ENCODE results near the gene GOLGA3.
"Not testable (repeated sequence)": the region's sequence is repeated elsewhere in the genome, so short reads cannot be mapped to it uniquely, and the experiment has no call there.

GOLGA3 gene

GRCh38 chr12:132848521-132848920 is 19.9 kb upstream of the GOLGA3 start:
- Histone ChIP-seq H3K9me3 (no peaks in the 10 kb centered on the region), H3K4me3 (no peak overlapping the region), H3K36me3 (peaks cover 74 to 99% (median 96%) of the 10 kb centered on the region in 3 donors), H3K27me3 (no peaks in the 10 kb centered on the region), H3K27ac (no peak overlapping the region), H3K4me1 (no peaks in the 10 kb centered on the region)
- intact Hi-C loops (cut with DNase I; ENCODE audit: low total_unique reads): no loop called here
- DNase-seq: no peak
- no peak for TF ChIP-seq CTCF (IDR thresholded peaks at IDR 0.05)

GRCh38 chr12:132847363-132848356 is 19.0 kb upstream of the GOLGA3 start:
- Histone ChIP-seq H3K4me1 (no peaks in the 10 kb centered on the region), H3K36me3 (peaks cover 74 to 99% (median 96%) of the 10 kb centered on the region in 3 donors), H3K9me3 (no peaks in the 10 kb centered on the region), H3K27ac (no peak overlapping the region), H3K27me3 (no peaks in the 10 kb centered on the region), H3K4me3 (no peak overlapping the region)
- no peak for DNase-seq
- intact Hi-C loops (cut with DNase I; ENCODE audit: low total_unique reads): no loop called here
- no peak for TF ChIP-seq CTCF (IDR thresholded peaks at IDR 0.05)

- H3K27ac ChIP-seq; H3K4me3 ChIP-seq; H3K4me1 ChIP-seq; H3K27me3 ChIP-seq; intact Hi-C loops (cut with DNase I; ENCODE audit: low total_unique reads); DNase-seq; H3K9me3 ChIP-seq: not testable (repeated sequence)
- peaks cover 72 to 99% (median 93%) of the 10 kb centered on the region in 3 donors for H3K36me3 ChIP-seq
Observed at GRCh38 chr12:132844681-132845080, 16.0 kb upstream of the GOLGA3 start.

- TF ChIP-seq CTCF (IDR thresholded peaks at IDR 0.05): no peak
- no peak for DNase-seq
- intact Hi-C loops (cut with DNase I; ENCODE audit: low total_unique reads): no loop called here
Observed at GRCh38 chr12:132842449-132843045, 13.9 kb upstream of the GOLGA3 start.

GRCh38 chr12:132841151-132841550 is 12.5 kb upstream of the GOLGA3 start:
- TF ChIP-seq CTCF (IDR thresholded peaks at IDR 0.05): no peak
- H3K36me3 ChIP-seq: peaks cover 49 to 75% (median 63%) of the 10 kb centered on the region in 3 donors
- H3K27me3 ChIP-seq: no peaks in the 10 kb centered on the region
- no peak overlapping the region for H3K4me3 ChIP-seq
- no peak for DNase-seq
- intact Hi-C loops (cut with DNase I; ENCODE audit: low total_unique reads): no loop called here
- H3K4me1 ChIP-seq: peaks cover 0 to 3% (median 1%) of the 10 kb centered on the region in 4 donors
- no peak overlapping the region for H3K27ac ChIP-seq
- no peaks in the 10 kb centered on the region for H3K9me3 ChIP-seq

More at GRCh38 chr12:132842449-132843045, 13.9 kb upstream of the GOLGA3 start:
- Histone ChIP-seq H3K4me1 (peaks cover 0 to 3% (median 1%) of the 10 kb centered on the region in 4 donors), H3K9me3 (no peaks in the 10 kb centered on the region), H3K4me3 (no peak overlapping the region), H3K36me3 (peaks cover 61 to 89% (median 75%) of the 10 kb centered on the region in 3 donors), H3K27me3 (no peaks in the 10 kb centered on the region), H3K27ac (no peak overlapping the region)

GRCh38 chr12:132840536-132840935 is 11.9 kb upstream of the GOLGA3 start:
- H3K4me1 ChIP-seq: peaks cover 0 to 3% (median 1%) of the 10 kb centered on the region in 4 donors
- peaks cover 44 to 69% (median 56%) of the 10 kb centered on the region in 3 donors for H3K36me3 ChIP-seq
- H3K27me3 ChIP-seq: no peaks in the 10 kb centered on the region
- TF ChIP-seq CTCF (IDR thresholded peaks at IDR 0.05): no peak
- intact Hi-C loops (cut with DNase I; ENCODE audit: low total_unique reads): no loop called here
- no peaks in the 10 kb centered on the region for H3K9me3 ChIP-seq
- no peak overlapping the region for H3K4me3 ChIP-seq
- no peak for DNase-seq
- no peak overlapping the region for H3K27ac ChIP-seq

All from tibial artery (tissue), 4 donors.